IPS-NIHi11 (cell line): ENCODE measurements around the gene PIGH.
"Not testable (repeated sequence)": the region's sequence is repeated elsewhere in the genome, so short reads cannot be mapped to it uniquely, and the experiment has no call there.

Experiments used
- DNase-seq: peaks from one replicate; pipeline ENCODE4 v3.0.0; 2012; ENCODE audit warnings: mixed read lengths, low spot score

The PIGH gene

DNA sequence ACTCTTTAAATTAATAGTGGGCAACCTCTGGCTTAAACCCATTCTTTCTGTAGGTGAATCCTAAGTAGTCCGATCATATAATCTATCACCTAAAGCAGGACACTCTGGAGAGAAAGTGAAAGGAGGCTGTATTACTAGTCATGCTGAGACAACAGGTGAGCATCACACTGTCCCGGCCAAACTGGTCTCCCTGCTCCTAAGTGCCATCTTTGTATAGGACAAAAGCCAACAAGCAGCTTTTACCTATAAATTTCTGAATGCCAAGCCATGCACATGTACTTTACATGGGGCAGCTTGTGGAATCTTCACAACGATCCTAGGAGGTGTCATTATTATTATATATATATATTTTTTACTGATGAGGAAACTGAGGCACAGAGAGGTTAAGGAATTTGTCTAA, 48.9 kb downstream of the PIGH start:
- DNase-seq = no peak

DNA sequence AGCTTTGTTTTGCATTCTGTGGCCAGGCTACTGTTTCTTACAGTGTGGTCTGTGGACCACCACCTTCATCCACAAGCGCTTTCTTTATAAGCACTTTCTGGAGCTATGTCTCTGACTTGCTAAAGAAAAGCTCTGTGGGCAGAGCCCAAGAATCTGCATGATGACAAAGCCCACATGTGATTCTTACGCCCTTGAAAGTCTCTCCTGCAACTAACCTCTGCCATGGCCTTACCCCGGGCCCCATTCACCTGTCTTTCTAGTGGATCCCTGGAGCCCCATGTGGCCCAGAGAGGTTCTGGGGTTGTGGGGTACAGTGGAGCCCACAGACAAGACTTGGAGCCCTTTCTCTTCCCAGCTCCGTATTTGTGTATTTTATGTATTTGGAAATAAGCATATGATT, 50.3 kb downstream of the PIGH start:
- DNase-seq = no peak

DNA sequence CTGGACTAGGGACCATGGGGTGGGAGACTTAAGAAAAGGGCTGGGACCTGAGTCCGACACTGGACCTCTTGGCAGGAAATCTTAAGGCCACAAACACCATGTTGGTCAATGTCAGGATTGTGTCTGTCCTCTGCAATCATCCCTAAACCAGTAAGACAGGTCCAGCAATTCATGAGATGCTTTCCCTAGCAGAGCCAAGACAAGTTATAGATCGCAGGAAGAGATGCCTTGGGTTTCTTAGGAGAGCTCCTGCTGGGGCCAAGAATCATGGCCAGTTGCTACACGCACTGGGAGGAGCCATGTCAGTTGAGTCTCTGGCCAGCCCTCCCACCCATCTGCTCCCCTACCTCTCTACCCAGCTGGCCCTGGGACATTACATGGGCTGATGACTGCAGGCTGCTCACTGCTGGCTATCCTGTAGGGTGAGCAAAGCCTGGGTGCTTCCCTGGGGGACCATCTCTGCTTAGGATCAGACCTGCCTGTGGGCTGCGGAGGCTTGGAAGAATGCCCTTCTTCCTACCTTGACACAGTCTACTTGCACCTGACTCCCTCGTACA, 52.8 kb downstream of the PIGH start:
- no peak for DNase-seq

DNA sequence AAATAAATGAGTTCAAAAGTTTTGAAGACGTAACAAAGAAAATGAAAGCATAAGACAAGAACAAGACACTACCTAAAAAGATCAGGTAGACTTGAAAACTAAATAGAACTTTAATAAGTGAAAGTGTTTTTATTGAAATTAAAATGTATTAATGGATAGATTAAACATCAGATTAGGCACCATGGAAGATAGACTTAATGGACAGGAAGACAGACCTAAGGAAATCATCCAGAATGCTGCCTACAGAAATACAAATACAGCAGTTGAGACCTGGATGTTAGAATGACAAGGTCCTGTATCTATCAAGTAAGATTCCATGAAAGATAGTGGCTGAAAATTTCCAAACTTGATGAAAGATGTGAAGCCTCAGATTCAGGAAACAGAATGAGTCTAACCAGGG, 55.5 kb downstream of the PIGH start:
- no peak for DNase-seq

DNA sequence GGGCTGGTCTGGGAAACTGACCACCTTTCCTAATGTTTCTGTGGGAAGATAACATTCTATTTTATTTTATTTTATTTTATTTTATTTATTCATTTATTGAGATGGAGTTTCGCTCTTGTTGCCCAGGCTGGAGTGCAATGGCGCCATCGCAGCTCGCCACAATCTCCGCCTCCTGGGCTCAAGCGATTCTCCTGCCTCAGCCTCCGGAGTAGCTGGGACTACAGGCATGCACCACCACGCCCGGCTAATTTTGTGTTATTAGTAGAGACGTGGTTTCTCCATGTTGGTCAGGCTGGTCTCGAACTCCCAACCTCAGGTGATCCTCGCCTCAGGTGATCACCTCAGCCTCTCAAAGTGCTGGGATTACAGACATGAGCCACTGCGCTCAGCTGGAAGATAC, 57.4 kb downstream of the PIGH start:
- not testable (repeated sequence) for DNase-seq

DNA sequence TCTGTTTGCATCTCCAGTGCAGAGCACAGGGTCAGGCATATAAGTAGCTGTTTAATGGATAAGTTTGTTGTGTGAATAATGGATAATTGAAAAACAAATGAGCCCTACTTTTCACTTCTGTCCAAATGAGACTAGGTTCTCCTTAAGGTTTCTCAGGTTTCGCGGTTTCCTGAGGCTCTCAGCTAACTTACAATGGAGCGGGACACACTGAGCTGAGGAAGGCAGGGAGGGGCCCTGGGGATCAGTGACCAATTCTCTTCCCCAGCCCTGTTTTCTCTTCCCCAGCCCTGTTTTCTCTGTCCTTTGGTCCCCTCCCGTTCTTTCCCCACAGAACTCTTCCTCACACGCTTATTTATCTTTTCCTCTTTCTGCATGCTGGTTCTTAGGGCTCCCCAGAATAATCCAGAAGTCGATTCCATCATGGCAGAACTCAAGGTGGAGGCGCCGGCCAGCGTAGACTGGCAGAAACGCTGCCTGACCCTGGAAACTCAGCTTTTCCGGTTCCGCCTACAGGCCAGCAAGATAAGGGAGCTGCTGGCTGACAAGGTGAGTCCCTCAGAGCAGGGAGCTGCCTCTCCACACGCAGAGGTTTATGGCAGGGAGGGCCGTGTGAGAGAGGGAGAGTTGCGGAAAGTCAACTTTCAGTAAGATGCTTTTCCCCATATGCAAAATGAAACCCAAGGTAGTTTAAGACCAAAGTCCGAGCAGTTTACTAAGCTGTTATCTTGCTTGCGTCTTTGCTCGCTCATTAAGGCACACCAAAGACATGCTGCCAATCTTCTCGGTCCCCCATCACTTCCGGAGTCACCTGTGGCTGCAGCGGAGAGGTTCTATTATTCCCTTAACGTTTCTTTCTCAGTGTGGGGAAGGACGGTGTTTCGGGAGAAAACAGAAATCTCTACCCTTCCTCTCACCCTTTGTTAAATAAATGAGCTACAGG, 58.4 kb downstream of the PIGH start:
- peak; percentile 47 for DNase-seq
